ENCODE results near the gene HDHD3.

The HDHD3 gene

DNA sequence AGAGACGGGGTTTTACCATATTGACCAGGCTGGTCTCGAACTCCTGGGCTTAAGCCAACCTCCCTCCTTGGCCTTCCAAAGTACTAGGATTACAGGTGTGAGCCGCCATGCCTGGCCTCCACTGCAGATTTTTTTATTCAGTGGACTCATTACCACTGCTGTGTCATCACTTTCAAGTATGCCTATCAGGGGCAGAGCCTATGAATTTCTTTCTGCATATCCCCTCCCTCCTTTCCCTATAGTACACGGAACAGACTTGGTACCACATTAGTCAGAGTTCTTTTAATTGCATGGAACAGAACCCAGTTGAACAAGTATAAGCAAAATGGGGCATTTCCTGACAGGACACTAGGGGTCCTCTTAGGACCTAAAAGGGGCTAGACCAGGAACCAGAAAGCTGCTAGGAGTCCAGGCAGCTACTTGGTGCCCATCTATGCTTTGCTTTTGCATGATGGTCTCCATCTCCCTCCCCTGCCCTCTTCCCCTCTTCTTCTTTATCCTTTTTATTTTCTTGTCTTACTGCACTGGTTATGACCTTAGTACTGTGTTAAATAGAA, 21.7 kb downstream of the HDHD3 start:
- no peak for DNase-seq (ENCODE audit: low read depth in 1 of 2, low spot score in 1 of 2)
- H3K27me3 ChIP-seq (ENCODE audit: insufficient read depth, poor library complexity, severe bottlenecking), result no peaks in the 10 kb centered on the region
- no peak overlapping the region for H3K27ac ChIP-seq (replicated peaks)
- TF ChIP-seq, protein P1, sequence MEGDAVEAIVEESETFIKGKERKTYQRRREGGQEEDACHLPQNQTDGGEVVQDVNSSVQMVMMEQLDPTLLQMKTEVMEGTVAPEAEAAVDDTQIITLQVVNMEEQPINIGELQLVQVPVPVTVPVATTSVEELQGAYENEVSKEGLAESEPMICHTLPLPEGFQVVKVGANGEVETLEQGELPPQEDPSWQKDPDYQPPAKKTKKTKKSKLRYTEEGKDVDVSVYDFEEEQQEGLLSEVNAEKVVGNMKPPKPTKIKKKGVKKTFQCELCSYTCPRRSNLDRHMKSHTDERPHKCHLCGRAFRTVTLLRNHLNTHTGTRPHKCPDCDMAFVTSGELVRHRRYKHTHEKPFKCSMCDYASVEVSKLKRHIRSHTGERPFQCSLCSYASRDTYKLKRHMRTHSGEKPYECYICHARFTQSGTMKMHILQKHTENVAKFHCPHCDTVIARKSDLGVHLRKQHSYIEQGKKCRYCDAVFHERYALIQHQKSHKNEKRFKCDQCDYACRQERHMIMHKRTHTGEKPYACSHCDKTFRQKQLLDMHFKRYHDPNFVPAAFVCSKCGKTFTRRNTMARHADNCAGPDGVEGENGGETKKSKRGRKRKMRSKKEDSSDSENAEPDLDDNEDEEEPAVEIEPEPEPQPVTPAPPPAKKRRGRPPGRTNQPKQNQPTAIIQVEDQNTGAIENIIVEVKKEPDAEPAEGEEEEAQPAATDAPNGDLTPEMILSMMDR (IDR thresholded peaks at IDR 0.05; ENCODE audit: insufficient read depth, low read length), result no peak
- TF ChIP-seq, protein P2, sequence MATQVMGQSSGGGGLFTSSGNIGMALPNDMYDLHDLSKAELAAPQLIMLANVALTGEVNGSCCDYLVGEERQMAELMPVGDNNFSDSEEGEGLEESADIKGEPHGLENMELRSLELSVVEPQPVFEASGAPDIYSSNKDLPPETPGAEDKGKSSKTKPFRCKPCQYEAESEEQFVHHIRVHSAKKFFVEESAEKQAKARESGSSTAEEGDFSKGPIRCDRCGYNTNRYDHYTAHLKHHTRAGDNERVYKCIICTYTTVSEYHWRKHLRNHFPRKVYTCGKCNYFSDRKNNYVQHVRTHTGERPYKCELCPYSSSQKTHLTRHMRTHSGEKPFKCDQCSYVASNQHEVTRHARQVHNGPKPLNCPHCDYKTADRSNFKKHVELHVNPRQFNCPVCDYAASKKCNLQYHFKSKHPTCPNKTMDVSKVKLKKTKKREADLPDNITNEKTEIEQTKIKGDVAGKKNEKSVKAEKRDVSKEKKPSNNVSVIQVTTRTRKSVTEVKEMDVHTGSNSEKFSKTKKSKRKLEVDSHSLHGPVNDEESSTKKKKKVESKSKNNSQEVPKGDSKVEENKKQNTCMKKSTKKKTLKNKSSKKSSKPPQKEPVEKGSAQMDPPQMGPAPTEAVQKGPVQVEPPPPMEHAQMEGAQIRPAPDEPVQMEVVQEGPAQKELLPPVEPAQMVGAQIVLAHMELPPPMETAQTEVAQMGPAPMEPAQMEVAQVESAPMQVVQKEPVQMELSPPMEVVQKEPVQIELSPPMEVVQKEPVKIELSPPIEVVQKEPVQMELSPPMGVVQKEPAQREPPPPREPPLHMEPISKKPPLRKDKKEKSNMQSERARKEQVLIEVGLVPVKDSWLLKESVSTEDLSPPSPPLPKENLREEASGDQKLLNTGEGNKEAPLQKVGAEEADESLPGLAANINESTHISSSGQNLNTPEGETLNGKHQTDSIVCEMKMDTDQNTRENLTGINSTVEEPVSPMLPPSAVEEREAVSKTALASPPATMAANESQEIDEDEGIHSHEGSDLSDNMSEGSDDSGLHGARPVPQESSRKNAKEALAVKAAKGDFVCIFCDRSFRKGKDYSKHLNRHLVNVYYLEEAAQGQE (IDR thresholded peaks at IDR 0.05; ENCODE audit: insufficient replicate concordance, low read depth), result no peak
- TF ChIP-seq SPI1 (IDR thresholded peaks at IDR 0.05; ENCODE audit: borderline replicate concordance, low read depth) (no peak), POLR2AphosphoS5 (IDR thresholded peaks at IDR 0.05; ENCODE audit: low read depth) (no peak), GABPA (IDR thresholded peaks at IDR 0.05; ENCODE audit: low read depth) (no peak)
- H3K4me3 ChIP-seq (replicated peaks; ENCODE audit: insufficient read depth, low read length), result no peak overlapping the region

GRCh38 chr9:113352411-113352810, 24.4 kb downstream of the HDHD3 start:
- H3K27ac ChIP-seq (replicated peaks), result no peak overlapping the region
- no peak for DNase-seq (ENCODE audit: low read depth in 1 of 2, low spot score in 1 of 2)
- TF ChIP-seq GABPA (IDR thresholded peaks at IDR 0.05; ENCODE audit: low read depth) (no peak), POLR2AphosphoS5 (IDR thresholded peaks at IDR 0.05; ENCODE audit: low read depth) (no peak), SPI1 (IDR thresholded peaks at IDR 0.05; ENCODE audit: borderline replicate concordance, low read depth) (no peak)
- TF ChIP-seq, protein P2 (IDR thresholded peaks at IDR 0.05; ENCODE audit: insufficient replicate concordance, low read depth), result no peak
- TF ChIP-seq, protein P1 (IDR thresholded peaks at IDR 0.05; ENCODE audit: insufficient read depth, low read length), result no peak
- H3K27me3 ChIP-seq (ENCODE audit: insufficient read depth, poor library complexity, severe bottlenecking), result no peaks in the 10 kb centered on the region
- no peak overlapping the region for H3K4me3 ChIP-seq (replicated peaks; ENCODE audit: insufficient read depth, low read length)

DNA sequence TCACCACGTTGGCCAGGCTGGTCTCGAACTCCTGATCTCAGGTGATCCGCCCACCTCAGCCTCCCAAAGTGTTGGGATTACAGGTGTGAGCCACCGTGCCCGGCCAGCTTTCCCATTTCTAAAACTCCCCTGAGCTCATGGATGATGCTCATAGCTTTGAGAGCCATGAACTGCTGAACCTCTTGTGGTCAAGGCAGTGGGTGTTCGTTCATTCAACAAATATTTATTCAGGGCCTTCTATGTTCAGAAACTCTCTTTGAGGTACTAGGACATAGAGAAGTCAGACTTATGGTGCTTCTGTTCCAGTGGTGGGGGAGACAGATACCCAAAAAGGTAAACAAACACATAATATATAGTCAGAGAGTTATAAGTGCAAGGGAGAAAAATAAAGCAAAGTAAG, 24.8 kb downstream of the HDHD3 start:
- no peak for DNase-seq (ENCODE audit: low read depth in 1 of 2, low spot score in 1 of 2)
- Histone ChIP-seq H3K27me3 (ENCODE audit: insufficient read depth, poor library complexity, severe bottlenecking) (no peaks in the 10 kb centered on the region), H3K4me3 (replicated peaks; ENCODE audit: insufficient read depth, low read length) (no peak overlapping the region), H3K27ac (replicated peaks) (no peak overlapping the region; the same call in 1 of the 2 replicates)
- TF ChIP-seq, protein P2 (IDR thresholded peaks at IDR 0.05; ENCODE audit: insufficient replicate concordance, low read depth), result no peak
- TF ChIP-seq SPI1 (IDR thresholded peaks at IDR 0.05; ENCODE audit: borderline replicate concordance, low read depth) (no peak), GABPA (IDR thresholded peaks at IDR 0.05; ENCODE audit: low read depth) (no peak), POLR2AphosphoS5 (IDR thresholded peaks at IDR 0.05; ENCODE audit: low read depth) (no peak)
- TF ChIP-seq, protein P1 (IDR thresholded peaks at IDR 0.05; ENCODE audit: insufficient read depth, low read length), result no peak
